Non-pigmented ciliary epithelial cell (primary cell): ENCODE results near the gene OTOGL.
"Not testable (repeated sequence)": the region's sequence is repeated elsewhere in the genome, so short reads cannot be mapped to it uniquely, and the experiment has no call there.

Experiments used
- DNase-seq: peaks from one replicate; pipeline ENCODE4 v3.0.0-alpha.2; 2010; ENCODE audit warnings: low read depth

Gene OTOGL

GRCh38 chr12:80135624-80136023 lies 36.3 kb downstream of the OTOGL start:
- no peak for DNase-seq

- DNase-seq: no peak
Measured at GRCh38 chr12:80140005-80140404, 40.7 kb downstream of the OTOGL start.

DNA sequence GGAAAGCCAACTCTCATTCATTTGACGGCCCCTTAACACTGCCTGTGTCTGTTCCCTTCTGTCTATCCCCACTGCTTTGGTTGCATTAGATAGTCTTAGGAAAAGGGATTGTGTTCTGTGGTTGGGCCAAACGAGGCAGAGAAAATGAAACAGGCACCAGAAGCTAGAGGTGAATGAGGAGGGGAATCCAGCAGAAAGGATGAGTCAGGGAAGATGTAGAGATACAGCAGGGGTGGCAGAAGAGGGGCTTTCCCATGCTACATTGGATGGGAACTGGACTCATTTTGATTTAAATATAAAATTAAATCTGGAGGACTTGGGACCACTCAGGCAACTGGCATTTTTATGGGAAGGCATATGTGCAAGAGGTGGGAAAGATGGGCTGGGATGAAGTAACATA lies 43.3 kb downstream of the OTOGL start:
- DNase-seq: no peak

GRCh38 chr12:80143537-80143936 lies 44.2 kb downstream of the OTOGL start:
- DNase-seq: no peak

DNA sequence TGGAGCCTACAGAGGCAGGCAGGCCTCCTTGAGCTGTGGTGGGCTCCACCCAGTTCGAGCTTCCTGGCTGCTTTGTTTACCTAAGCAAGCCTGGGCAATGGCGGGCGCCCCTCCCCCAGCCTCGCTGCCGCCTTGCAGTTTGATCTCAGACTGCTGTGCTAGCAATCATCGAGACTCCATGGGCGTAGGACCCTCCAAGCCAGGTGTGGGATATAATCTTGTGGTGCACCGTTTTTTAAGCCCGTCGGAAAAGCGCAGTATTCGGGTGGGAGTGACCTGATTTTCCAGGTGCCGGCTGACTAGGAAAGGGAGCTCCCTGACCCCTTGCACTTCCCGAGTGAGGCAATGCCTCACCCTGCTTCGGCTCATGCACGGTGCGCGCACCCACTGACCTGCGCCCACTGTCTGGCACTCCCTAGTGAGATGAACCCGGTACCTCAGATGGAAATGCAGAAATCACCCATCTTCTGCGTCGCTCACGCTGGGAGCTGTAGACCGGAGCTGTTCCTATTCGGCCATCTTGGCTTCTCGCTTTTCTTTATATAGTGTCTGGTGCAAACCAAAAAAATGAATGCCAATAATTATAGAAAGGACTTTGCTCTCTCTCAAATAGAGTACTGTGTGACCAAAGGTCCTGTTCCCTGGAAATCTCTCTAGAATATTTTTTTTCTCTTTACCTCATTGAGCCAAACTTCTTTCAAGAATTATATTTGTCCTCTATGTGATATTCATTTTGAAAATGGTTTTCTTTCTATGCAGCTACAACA lies 50.4 kb downstream of the OTOGL start:
- DNase-seq: not testable (repeated sequence)

DNA sequence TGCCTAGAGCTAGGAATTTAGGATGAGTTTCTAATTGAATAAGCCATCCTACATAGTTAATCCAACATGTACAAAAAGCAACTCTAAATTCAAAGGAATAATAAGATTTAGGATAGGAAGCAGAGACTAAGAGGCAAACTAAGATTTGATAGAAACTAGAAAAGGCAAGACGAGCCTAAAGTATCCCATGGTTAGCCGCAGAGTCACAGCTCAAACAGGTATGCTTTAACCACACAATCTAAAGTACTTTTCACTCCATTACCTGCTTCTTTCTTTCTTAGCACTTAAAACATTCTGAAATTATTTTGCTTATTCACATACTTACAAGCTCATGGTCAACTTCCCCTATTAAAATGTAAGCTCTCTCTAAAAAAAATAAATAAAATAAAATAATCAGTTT lies 51.8 kb downstream of the OTOGL start:
- no peak for DNase-seq

DNA sequence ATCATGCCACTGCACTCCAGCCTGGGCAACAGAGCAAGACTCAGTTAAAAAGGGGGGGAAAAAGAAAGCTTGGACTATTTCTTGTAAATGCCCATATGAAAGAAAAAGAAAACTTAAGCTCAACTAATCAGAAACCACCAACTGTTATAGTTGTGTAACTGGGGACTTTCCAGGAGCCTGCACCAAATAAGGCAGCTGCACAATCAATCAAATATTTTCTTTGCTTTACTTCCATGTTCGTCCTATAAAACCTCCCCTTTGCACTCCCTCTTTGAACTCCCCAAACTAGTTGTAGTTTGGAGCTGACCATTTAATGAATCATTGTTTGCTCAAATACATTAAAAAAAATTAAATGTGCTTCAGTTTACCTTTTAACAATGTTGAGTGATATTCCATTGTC lies 54.9 kb downstream of the OTOGL start:
- DNase-seq: no peak

DNA sequence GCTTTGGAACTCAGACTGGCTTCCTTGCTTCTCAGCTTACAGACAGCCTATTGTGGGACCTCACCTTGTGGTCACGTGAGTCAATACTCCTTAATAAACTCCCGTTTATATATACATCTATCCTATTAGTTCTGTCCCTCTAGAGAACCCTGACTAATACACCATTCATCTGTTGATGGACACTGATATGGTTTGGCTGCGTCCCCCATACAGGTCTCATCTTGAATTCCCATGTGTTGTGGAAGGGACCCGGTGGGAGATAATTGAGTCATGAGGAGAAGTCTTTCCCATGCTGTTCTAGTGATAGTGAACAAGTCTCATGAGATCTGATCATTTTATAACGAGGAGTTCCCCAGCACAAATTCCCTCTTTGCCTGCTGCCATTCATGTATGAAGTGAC lies 57.0 kb downstream of the OTOGL start:
- DNase-seq: no peak

DNA sequence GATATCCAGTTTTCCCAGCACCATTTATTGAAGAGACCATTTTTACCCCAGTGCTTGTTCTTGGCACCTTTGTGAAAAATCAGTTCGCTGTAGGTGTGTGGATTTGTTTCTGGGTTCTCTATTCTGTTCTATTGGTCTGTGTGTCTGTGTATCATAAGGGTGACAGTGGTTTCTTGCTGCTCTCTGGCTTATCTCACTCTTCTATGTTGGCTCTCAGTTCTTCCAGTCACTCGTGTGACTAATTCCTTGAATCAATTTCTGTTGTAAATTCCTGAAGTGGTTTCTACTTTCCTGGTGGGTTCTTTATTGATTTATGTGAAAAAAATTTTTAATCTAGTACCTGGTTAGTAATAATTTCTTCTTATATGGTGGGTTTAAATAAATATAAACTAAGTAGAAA lies 58.3 kb downstream of the OTOGL start:
- DNase-seq: no peak

DNA sequence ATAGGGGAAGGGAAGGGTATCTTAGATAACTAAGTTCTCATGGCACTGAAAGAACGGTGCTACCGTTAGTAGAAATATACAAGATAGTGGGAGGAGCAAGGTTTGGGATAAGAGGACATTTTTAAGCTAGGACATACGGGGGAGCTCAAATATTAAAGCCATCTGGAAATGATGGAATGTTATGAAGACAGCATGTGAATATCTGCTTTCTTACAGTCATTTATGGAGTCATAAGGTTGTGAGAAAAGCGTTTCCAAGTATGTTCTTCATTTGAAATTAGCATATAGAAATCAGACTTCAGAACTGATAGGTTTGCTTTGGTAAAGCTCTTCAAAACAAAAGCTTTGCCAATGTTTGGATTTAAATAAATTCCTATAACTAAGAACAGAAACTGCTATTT lies 62.3 kb downstream of the OTOGL start:
- no peak for DNase-seq

- no peak for DNase-seq
Measured at GRCh38 chr12:80162177-80162576, 62.8 kb downstream of the OTOGL start.

DNA sequence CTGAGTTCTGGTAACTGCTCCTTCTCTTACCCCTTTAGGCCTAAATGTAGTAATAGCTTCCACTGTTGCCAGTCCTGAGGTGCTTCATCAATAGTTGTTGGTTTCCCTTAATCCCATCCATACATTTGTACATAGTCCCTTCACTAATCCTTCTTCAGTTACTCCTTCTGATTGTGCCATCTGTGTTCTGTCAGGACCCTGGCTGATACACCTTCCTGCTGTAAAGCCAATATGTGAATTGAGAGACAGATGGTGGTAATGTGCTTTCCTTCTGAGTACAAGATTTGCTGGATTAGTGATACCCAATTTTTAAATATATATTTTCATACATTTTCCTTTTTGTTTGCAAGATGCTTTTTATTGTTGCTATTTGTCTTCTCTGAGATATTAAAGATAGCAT lies 66.4 kb downstream of the OTOGL start:
- DNase-seq: no peak

GRCh38 chr12:80166751-80167150 lies 67.4 kb downstream of the OTOGL start:
- no peak for DNase-seq

DNA sequence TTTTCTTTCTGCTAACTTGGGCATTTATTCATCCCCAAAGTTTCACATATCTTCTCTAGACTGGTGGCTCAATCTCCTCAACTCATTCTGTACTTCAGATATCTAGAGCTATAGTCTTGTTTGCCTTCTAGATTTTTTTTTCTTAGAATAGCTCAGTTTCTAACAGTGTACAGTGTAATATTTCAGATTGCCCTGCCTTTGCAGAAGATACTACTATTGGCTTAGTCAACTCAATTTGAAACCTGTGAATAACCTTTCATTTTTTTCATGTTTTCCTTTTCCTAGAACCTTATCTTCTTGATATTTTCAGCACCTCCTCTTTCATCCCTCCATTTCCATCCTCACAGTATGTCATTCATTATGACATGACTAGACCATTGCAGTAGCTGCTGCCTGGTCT lies 69.6 kb downstream of the OTOGL start:
- DNase-seq: no peak

DNA sequence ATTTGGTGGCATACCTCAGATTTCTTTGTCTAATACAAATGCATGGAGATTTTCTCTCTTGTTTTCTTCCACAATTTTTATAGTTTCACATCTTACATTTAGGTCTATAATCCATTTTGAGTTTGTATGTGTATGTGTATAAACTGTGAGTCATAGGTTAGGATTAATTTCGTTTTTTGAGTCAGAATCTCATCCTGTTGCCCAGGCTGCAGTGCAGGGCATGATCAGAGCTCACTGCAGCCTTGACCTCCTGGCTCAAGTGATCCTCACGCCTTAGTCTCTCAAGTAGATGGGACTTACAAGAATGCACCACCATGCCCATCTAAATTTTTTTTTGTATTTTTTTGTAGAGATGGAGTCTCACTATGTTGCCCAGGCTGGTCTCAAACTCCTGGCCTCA lies 71.6 kb downstream of the OTOGL start:
- no peak for DNase-seq

DNA sequence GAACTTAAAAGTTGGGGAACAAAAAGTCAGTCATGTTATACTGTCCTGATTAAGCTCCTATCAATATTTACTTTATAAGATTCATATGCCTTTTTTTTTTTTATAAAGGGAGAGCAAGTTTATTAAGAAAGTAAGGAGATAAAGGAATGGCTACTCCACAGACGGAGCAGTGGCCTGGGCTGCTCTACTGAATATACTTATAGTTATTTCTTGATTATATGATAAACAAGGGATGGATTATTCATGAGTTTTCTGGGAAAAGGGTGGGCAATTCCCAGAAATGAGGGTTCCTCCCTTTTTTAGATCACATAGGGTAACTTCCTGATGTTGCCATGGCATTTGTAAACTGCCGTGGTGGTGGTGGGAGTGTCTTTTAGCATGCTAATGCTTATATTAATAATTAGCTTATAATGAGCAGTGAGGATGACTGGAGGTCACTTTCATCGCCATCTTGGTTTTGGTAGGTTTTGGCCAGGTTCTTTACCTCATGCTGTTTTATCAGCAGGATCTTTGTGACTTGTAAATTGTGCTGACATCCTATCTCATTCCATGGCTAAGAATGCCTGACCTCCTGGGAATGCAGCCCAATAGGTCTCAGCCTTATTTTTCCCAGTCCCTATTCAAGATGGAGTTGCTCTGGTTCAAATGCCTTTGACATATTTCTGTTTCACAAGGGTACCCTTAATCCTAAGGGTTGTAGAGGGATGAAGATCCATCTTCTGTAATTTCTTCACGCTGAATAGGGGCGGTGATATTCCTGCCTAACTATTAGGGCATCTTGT lies 73.9 kb downstream of the OTOGL start:
- DNase-seq: no peak

DNA sequence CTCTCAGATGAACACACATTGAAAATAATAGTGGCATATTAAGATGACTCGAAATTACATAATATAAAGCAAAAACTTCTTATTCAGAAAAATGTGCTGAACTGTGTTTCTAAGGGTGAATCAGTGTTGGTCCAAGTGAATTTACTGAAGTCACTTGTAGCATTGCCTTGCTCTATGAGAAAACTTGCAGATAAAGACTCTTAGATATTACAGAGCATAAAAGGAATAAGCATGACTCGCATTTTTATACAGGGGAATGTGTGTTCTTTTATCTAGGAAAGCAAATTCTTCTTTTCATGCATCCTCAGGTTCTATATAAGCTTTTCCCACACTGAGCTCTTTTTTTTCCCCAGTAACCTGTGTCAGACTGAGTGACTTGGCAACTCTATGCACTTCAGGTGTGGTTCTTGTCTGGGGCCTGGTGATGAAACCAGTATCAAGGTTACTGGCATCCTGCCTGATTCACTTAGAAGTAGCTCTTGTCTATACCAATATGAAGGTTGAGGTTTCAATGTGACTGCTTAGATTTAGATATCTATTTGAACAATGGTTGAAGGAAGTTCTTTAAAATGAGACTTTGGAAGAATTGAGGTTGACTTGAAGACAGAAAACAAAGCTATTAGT lies 76.1 kb downstream of the OTOGL start:
- no peak for DNase-seq

DNA sequence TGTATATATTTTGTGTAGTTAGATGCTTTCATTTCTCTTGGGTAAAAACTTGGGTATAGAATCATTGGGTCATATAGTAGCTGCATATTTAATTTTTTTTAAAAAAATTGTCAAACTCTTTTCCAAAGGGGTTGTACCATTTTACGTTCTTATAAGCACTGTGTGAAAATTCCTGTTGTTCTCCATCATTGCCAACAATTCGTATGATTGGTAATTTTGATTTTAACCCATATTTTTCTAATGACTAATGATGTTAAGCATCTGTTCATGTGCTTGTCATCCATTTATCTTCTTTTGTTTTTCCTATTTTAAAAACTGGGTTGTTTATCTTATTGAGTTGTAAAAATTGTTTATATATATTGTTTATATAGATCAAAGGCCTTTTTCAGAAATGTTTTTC lies 77.4 kb downstream of the OTOGL start:
- no peak for DNase-seq

GRCh38 chr12:80178846-80179245 lies 79.5 kb downstream of the OTOGL start:
- DNase-seq: no peak

- DNase-seq: no peak
Measured at GRCh38 chr12:80183939-80184338, 84.6 kb downstream of the OTOGL start.

GRCh38 chr12:80184926-80185325 lies 85.6 kb downstream of the OTOGL start:
- no peak for DNase-seq

DNA sequence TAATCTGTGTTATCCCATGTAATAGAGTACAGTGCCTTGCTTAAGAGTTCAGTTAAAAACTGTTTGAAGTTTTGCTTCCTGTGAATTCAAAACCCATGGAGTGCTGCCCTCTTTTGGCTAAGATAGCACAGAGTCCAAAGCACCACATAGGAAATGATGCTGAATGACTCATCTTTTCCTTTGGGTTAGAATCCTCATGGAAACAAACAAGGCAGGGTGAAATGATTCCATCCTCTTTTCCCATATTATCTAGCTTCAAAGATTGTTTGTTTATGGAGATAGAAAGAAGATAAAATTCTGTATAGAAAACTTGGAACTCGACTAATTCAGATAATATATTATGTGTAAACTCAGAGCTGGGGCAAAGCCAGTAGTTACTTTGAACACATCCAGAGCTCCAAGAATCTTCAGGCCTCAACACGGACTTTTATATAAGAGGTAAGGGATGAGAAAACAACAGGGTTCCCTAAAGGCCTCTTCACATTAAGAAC lies 87.4 kb downstream of the OTOGL start:
- DNase-seq: peak; percentile 89

DNA sequence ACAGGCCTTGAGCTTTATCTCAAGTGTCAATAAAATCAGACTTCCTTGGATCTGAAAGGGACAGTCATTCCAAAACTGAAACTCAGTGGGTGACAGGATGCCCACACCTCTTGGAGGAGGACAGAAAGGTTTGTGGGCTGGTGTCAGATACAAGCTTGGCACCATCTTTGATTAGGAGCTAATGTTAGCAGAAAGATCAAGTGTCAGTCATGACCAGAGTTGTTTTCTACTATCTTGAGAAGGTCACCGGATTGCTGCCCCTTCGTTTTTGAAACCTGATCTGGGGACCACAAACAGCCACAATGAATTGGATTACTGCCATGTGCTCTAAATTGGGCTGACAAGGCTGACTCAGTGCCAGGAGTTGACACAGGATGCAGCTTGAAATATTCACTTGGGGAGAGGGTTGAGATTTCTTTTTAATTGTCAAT lies 88.3 kb downstream of the OTOGL start:
- no peak for DNase-seq
